Nasal cavity respiratory epithelium epithelial cell of viscerocranial mucosa (primary cell): ENCODE measurements around the gene LCE1B. TPM values are rescaled to one million over a fixed set of nuclear protein-coding genes. Genes with fewer than 3 reads are reported as not detected.

Experiments
- total RNA-seq: library from RNA; depleted of rRNA; stranded (reverse); fragments of >200 nt; gene quantifications from 2 replicates; pipeline ENCODE4 v1.2.3, GENCODE V29; 2014

The LCE1B gene, protein sequence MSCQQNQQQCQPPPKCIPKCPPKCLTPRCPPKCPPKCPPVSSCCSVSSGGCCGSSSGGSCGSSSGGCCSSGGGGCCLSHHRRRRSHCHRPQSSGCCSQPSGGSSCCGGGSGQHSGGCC
- not detected in 2 replicates for total RNA-seq

DNA sequence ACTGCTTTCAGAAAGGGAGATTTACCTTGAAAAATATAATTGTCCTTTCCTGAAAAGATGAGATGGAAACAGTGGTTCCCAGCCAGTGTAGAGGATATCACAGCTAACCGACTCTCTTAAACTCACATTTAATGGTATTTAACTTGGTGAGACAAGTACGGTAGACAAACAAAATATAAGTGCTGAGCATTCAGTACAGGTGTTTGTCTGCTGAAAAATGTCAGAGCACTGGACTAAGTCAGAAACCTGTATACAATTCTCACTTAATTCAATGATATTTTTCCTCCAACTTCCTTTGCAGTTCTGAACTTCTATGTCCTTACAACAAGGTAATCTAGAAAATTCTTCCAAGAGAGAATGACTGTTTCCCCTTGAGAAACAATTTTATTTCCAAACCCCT lies at the start of gene LCE1B:
LCE1B (plus strand) TSS at position 301 of the 400 bp plus-strand sequence. CDS start 476 bp downstream, outside the sequence.

DNA sequence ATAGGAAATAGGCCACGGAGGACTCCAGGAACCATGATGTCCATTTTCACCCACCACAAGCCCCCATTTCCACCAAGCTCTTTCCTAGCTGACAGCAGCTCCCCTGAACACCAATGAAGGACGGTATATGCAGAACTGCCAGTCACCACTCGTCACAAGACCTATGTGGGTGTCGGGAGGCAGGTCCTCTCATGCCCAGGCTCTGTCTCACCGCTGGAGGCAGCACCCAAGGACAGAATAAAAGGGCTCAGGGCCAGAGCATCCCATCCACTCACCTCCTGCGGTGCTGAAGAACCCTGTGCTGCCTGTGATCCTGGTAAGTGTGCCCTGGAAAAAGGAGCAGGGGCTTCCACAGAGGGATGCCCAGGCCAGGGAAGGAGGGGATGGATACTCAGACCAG lies 36.9 kb upstream of the LCE1B start, which contains the start of gene LCE1F:
LCE1F (plus strand) TSS at position 266 of the 400 bp plus-strand sequence. CDS start 1,232 bp downstream, outside the sequence.

DNA sequence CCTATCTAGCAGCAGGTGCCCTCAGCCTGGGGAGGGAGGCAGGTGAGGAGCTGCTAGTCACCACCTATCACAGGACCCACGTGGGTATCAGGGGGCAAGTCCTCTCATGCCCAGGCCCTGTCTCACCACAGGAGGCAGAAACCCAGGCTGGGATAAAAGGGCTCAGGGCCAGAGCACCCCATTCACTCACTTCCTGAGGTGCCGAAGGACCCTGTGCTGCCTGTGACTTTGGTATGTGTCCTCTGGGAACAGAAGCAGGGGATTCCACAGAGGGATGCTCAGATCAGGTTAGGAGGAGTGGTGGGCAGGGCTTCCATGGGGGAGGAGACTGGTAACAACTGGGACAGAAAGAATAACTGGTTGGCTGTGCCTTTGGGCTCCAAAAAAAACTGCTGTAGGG lies 25.7 kb upstream of the LCE1B start, which contains the start of gene LCE1E:
LCE1E (plus strand) TSS at position 181 of the 400 bp plus-strand sequence. CDS start 1,043 bp downstream, outside the sequence.

DNA sequence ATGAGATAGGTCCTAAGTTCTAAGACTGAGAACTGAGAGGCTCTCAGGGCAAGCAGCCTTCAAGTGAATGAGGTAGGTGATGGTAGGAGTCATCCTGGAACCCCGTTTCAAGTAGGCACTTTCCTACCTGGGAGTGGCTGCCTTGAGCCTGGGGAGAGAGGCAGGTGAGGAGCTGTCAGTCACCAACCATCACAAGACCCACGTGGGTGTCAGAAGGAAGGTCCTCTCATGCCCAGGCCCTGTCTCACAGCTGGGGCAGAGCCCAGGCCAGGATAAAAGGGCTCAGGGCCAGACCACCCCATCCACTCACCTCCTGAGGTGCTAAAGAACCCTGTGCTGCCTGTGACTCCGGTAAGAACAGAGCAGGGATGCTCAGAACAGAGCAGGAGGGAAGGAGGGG lies 15.3 kb upstream of the LCE1B start, which contains the start of gene LCE1D:
LCE1D (plus strand) TSS at position 301 of the 400 bp plus-strand sequence. CDS start 1,074 bp downstream, outside the sequence.

DNA sequence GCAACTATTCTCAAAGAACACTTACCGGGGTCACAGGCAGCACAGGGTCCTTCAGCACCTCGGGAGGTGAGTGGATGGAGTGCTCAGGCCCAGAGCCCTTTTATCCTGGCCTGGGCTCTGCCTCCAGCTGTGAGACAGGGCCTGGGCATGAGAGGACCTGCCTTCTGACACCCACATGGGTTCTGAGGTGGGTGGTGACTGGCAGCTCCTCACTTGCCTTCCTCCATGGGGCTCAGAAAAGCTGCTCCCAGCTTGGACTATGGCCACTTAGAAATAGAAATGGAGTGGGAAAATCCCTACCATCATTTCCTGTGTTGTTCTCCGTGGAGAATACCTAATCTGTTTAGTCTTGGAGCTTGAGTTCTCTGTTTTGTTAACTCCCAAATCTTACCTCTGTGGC lies 5.2 kb upstream of the LCE1B start, which contains the start of gene LCE1C:
LCE1C (minus strand) TSS at position 76 of the 400 bp plus-strand sequence. CDS start 1,173 bp downstream, outside the sequence.

DNA sequence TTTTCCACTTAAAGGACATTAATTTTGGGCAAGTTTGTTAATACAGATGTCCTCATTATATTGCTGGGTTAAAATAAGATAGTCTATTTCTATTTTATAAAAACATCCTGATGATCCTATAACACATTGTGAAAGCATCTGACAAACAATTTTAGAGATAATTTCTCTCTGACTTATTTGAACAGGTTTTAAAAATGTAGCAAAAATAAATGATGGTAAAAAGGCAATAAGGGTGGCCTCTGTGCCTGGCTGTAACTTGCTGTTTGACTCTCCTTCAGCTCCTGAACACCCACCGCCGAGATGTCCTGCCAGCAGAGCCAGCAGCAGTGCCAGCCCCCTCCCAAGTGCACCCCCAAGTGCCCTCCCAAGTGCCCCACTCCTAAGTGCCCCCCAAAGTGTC lies 15.4 kb downstream of the LCE1B start, which contains the start of gene LCE1A:
LCE1A (plus strand) TSS at position 301 of the 400 bp plus-strand sequence; CDS start at position 301, 0 bp downstream.

DNA sequence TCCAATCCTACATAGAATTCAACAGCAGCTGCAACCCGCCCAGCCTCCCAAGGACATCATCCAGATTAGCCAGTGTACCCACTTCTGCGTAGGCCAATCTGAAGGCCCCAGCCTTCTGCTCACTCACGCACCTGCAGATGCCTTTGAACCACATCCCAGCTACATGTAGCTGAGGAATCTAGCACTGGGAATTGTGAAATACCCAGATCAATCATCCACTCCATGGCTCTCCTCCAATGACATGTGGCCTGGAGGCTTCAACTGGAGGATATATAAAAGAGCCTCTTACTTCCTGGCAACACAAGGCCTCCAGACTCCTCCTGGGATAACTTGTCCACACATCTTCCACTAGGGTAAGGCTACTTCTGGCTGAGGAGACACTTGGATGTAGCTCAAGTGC lies 30.8 kb downstream of the LCE1B start, which contains the start of gene LCE6A:
LCE6A (plus strand) TSS at position 301 of the 400 bp plus-strand sequence. CDS start 665 bp downstream, outside the sequence.

DNA sequence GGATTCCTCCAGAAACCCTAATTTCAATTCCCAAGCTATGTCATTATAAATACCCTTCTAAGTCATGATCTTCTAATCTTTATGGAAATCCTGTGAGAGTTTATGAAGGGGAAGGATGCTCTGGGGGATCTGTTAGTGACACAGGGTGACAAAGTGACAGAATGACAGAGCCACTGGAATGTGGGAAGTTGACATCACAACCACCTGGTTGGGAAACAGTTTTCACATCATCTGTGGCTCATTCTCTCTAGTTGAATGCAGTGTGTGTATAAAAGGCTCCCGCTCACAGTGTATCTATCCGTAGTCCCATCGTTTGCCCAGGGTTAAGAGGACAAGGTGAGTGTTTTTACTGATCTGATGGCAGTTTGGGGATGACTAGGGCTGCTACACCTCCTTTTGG lies 47.9 kb downstream of the LCE1B start, which contains the start of gene LCE7A:
LCE7A (plus strand) TSS at position 301 of the 400 bp plus-strand sequence. CDS start 702 bp downstream, outside the sequence.

Other genes with a start within 250 kb of the LCE1B start
- gene LCE3E, start 245.2 kb upstream of the LCE1B start, total RNA-seq, result 8.5 TPM in 1 of 2 replicates, not detected in the other
- 35.9 TPM in 1 of 2 replicates, not detected in the other for gene LCE3D, start 231.5 kb upstream of the LCE1B start, total RNA-seq
- not detected in 2 replicates for gene LCE3C, start 211.7 kb upstream of the LCE1B start, total RNA-seq
- not detected in 2 replicates for gene LCE3B, start 198.2 kb upstream of the LCE1B start, total RNA-seq
- gene LCE3A, start 188.9 kb upstream of the LCE1B start, total RNA-seq, result not detected in 2 replicates
- gene LCE2D, start 148.6 kb upstream of the LCE1B start, total RNA-seq, result not detected in 2 replicates
- not detected in 2 replicates for gene LCE2C, start 136.7 kb upstream of the LCE1B start, total RNA-seq
- gene LCE2B, start 125.8 kb upstream of the LCE1B start, total RNA-seq, result not detected in 2 replicates
- not detected in 2 replicates for gene LCE2A, start 113.6 kb upstream of the LCE1B start, total RNA-seq
- not detected in 2 replicates for gene LCE4A, start 103.8 kb upstream of the LCE1B start, total RNA-seq
- gene KPRP, start 53.9 kb upstream of the LCE1B start, total RNA-seq, result 0.34 TPM in 1 of 2 replicates, not detected in the other
- gene LCE1F, start 36.8 kb upstream of the LCE1B start, total RNA-seq, result not detected in 2 replicates
- not detected in 2 replicates for gene LCE1E, start 25.7 kb upstream of the LCE1B start, total RNA-seq
- not detected in 2 replicates for gene LCE1D, start 15.2 kb upstream of the LCE1B start, total RNA-seq
- gene LCE1C, start 5.3 kb upstream of the LCE1B start, total RNA-seq, result 0.34 TPM in 1 of 2 replicates, not detected in the other
- 0.34 TPM in 1 of 2 replicates, not detected in the other for gene LCE1A, start 15.5 kb downstream of the LCE1B start, total RNA-seq
- gene LCE6A, start 30.9 kb downstream of the LCE1B start, total RNA-seq, result not detected in 2 replicates
- gene LCE7A, start 48.0 kb downstream of the LCE1B start, total RNA-seq, result not detected in 2 replicates
- gene SMCP, start 66.4 kb downstream of the LCE1B start, total RNA-seq, result not detected in 2 replicates
- 18.8 and 30.8 TPM in 2 replicates for gene IVL, start 96.6 kb downstream of the LCE1B start, total RNA-seq
- not detected in 2 replicates for gene SPRR5, start 135.2 kb downstream of the LCE1B start, total RNA-seq
- not detected in 2 replicates for gene SPRR4, start 158.7 kb downstream of the LCE1B start, total RNA-seq
- 3.1 and 9.5 TPM in 2 replicates for gene SPRR1A, start 172.1 kb downstream of the LCE1B start, total RNA-seq
- gene SPRR3, start 189.8 kb downstream of the LCE1B start, total RNA-seq, result 67.3 and 122 TPM in 2 replicates
- 53.0 and 86.5 TPM in 2 replicates for gene SPRR1B, start 219.2 kb downstream of the LCE1B start, total RNA-seq
- 5.7 and 47.8 TPM in 2 replicates for gene SPRR2D, start 229.1 kb downstream of the LCE1B start, total RNA-seq
- gene SPRR2A, start 245.5 kb downstream of the LCE1B start, total RNA-seq, result 4.8 and 25.3 TPM in 2 replicates